SIG-M5 treated with dmso at 0.1 percent for 504 hours (cell line): ENCODE data around the gene PTPRJ.
A peak's percentile ranks its signal among the peaks of the same experiment; 100 is the strongest.
"Not testable (repeated sequence)": the region's sequence is repeated elsewhere in the genome, so short reads cannot be mapped to it uniquely, and the experiment has no call there.

Source experiments
- DNase-seq: peaks from one replicate; lab custom pipeline; 2025; ENCODE audit not compliant: unreplicated experiment; lab: John Stamatoyannopoulos, UW

The PTPRJ gene

GRCh38 chr11:48014917-48015316, 34.6 kb downstream of the PTPRJ start:
- DNase-seq, result no peak

GRCh38 chr11:48017105-48017830, 36.9 kb downstream of the PTPRJ start:
- no peak for DNase-seq

- no peak for DNase-seq
These were observed 37.6 kb downstream of the PTPRJ start for GRCh38 chr11:48017831-48018527.

- DNase-seq, result no peak
These were observed 38.3 kb downstream of the PTPRJ start for GRCh38 chr11:48018528-48019216.

- DNase-seq, result peak; percentile 33
These were observed 38.8 kb downstream of the PTPRJ start for GRCh38 chr11:48019217-48019584.

- no peak for DNase-seq
These were observed 39.2 kb downstream of the PTPRJ start for GRCh38 chr11:48019595-48019994.

GRCh38 chr11:48020092-48020755, 39.9 kb downstream of the PTPRJ start:
- peak; percentile 96 for DNase-seq

GRCh38 chr11:48021201-48021820, 41.0 kb downstream of the PTPRJ start:
- not testable (repeated sequence) for DNase-seq

GRCh38 chr11:48022445-48022844, 42.1 kb downstream of the PTPRJ start:
- no peak for DNase-seq

- DNase-seq, result not testable (repeated sequence)
These were observed 43.2 kb downstream of the PTPRJ start for GRCh38 chr11:48023608-48024007.

- DNase-seq, result no peak
These were observed 44.3 kb downstream of the PTPRJ start for GRCh38 chr11:48024635-48025071.

- no peak for DNase-seq
These were observed 45.1 kb downstream of the PTPRJ start for GRCh38 chr11:48025293-48025983.

GRCh38 chr11:48025984-48026340, 45.6 kb downstream of the PTPRJ start:
- DNase-seq, result no peak

GRCh38 chr11:48028914-48029680, 48.7 kb downstream of the PTPRJ start:
- no peak for DNase-seq

GRCh38 chr11:48029681-48030290, 49.4 kb downstream of the PTPRJ start:
- DNase-seq, result no peak

- peak; percentile 62 for DNase-seq
These were observed 51.2 kb downstream of the PTPRJ start for GRCh38 chr11:48031602-48032001.

GRCh38 chr11:48032721-48033120, 52.4 kb downstream of the PTPRJ start:
- DNase-seq, result no peak

- peak; percentile 46 for DNase-seq
These were observed 53.6 kb downstream of the PTPRJ start for GRCh38 chr11:48033918-48034341.
